ENCODE results near the gene CPVL.

The CPVL gene

DNA sequence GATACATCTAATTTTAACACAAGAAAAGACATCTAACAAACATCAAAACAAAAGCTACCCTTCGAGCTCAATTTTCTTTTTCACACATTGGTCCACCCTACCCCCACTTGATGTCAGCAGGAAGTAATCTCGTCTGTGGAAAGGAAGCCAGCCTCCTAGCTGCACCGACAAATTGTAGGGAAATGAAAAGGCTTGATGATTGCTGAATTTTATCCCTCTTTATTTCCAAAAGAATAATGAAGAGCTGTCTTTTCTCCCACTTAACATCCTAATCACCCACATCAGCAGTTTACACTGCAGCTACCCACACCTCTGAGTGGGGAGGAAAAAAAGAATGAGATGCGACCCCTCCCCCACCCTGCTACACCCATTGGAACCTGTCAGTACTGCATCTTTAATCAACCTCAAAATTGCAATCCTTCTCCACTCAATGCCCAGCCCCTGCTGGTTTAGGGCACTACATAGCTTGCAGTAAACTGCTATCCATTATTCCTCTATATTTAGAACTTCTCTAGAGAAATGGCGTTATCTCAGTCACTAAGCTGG, 10.6 kb upstream of the CPVL start:
- no peak for DNase-seq (ENCODE audit: low read depth in 2 of 2)

DNA sequence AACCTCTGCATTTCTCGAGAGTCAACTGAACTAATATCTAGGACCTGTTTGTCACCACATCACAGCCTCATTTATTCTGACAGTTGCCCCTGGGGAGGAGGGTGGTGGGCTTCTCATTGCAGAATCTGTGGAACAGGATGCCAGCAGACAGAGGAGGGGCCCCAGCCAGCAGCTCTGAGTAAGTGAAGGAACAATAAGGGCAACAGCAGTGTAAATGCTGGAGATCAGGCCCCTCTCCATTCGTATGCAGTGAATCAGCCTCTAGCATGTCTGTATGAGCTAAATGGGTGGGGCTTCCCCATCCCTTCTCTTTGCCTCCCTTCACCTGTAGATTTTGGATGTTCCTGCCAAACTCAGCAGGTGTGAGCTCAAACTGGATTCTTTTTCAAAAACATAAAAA, 7.7 kb upstream of the CPVL start:
- no peak for DNase-seq (ENCODE audit: low read depth in 2 of 2)

DNA sequence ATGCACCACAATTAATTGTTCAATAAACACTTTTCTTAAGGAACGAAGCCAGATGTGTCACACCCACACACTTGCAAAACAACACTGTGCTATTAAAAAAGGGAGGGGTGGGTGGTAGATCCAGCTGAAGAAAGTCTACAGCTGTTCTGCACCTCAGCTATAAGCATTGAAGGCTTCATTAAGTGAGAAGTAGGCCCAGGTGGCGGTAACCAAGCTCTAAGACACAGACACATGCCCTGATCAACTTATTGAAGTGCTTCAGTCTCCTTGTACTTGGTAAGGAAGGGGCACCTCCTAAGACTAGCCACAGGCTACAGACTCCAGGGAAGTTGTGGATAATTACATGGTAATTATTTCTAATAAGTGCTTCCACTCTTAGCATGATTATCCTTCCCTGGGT, 4.5 kb upstream of the CPVL start:
- no peak for DNase-seq (ENCODE audit: low read depth in 2 of 2)

DNA sequence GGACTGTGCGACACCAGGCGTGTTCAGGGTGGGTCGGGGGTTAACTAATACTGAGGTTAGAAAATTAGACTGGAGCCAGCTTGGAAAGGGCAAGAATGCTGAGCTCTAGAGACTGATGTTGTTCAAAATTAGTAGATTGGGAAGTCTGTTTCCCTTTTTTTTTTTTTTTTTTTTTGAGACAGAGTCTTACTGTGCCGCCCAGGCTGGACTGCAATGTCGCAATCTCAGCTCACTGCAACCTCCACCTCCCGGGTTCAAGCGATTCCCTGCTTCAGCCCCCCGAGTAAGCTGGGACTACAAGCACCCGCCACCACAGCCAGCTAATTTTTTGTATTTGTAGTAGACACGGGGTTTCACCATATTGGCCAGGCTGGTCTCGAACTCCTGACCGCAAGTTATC, 2.7 kb upstream of the CPVL start:
- DNase-seq (ENCODE audit: low read depth in 2 of 2), result no peak

DNA sequence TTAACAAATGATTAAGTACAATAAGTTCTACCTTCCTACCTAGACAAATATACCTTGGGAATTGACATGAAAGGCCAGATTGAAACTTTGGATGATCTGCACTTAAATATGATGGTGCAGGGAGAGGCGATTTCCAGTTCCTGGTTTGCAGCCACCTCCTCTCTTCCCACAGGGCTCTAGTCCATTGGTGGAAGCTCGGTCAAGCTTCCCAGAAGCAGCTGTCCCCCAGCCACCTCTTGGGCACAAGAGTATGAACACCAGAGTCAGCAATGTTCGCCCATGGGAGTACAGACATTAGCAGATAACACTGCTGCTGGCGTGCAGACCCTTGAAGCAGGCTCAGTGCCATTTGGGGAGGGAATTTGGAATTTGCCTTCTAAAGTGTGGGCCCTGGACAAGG, 1.5 kb upstream of the CPVL start:
- DNase-seq (ENCODE audit: low read depth in 2 of 2), result no peak

DNA sequence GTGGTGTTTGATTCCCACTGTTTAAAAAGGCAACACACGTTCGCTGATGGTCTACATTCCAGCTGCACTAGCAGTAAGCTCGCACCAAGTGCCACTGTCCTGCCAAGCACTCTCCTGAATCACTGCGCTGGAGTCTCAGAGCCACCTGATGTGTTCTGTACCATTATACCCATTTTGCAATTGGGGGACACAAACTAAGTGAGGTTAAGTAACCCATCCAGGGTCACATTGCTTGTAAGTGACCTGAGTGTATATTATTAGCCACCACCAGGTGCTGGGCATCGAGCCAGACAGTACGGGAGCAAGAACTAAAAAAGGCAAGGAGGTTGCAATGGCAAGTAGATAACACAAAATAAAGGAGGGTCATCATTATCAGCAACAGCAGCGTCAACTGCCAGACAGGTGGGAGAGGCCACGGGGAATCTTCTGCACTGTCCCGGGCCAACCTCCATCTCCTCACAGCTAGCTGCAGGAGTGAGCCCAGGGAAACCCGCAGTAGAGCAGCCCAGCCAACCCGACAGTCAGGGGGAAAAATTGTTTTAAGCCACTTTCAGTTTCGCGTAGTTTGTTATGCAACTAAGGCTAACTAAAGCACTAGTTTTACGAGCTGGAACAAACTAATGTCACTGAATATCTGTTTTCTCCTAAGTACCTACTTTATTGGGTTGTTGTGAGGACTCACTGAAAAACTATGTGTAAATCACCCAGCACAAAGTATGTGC, 712 bp upstream of the CPVL start:
- no peak for DNase-seq (ENCODE audit: low read depth in 2 of 2)

DNA sequence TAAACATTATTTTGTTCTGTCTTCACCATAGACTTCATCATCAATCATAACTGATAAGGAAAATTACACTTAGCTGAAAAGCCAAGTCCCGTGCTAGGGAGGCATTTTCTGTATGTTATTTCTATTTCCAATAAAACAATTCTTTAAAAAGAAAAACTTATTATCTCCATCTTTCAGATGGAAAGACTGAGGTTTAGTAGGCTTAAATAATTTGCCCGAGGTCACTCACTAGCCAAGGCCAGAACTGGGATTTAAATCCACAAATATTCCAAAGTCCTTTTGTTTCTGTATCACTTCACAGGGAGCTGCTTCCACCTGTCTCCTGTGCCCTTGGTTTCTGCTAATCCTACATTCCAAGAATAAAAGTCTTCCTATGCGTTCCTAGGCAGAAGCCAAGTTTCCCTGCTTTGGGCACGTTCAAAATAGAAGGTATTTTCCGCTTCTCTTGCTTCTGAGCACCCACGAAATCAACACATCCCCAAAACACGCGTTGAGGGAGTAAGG, 732 bp downstream of the CPVL start:
- no peak for DNase-seq (ENCODE audit: low read depth in 2 of 2)

DNA sequence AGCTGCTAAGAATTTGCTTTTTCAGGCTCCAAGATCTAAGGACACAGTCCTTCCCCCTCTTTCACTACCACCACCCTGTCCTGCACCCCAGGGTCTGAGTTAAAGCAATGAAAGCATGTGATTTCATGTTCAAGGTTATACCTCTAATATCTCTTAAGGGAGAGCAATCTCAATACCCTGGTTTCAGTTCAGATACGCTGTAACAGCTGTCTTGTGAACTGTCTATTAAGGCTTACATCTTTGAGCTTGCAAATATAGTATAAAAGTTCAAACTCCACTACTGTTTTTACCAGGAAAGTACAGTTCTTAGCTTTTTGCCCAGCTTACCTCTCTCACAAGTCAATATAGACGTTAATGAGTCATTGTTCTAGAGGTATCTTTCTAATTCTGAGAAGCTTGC, 2.6 kb downstream of the CPVL start:
- DNase-seq (ENCODE audit: low read depth in 2 of 2), result no peak

DNA sequence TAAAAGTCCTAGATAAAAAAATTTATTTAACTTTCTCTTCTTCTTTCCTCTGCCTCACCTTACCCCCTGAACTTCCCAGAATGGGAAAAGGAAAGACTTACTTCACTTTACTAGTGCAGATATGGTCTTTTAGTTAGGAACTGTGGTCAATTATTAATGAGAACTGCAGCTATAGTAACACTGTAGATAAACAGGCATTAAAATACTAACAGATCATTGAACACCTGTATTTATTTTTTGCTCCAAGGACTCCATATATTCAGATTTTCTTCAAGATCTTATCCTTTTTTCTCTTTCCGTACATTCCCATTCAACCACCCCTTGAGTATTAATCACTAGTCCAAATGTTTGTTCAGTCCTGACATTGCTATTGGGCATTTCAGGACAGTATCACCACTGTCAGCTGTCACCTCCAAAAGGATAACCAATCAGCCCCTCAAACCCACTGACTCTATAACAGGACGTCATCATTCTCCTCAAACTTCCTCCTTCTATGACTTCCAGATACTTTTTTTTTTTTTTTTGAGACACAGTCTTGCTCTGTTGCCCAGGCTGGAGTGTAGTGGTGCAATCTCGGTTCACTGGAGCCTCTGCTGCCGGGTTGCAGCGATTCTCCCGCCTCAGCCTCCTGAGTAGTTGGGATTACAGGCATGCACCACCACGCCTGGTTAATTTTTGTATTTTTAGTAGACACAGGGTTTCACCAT, 4.2 kb downstream of the CPVL start:
- DNase-seq (ENCODE audit: low read depth in 2 of 2), result no peak

DNA sequence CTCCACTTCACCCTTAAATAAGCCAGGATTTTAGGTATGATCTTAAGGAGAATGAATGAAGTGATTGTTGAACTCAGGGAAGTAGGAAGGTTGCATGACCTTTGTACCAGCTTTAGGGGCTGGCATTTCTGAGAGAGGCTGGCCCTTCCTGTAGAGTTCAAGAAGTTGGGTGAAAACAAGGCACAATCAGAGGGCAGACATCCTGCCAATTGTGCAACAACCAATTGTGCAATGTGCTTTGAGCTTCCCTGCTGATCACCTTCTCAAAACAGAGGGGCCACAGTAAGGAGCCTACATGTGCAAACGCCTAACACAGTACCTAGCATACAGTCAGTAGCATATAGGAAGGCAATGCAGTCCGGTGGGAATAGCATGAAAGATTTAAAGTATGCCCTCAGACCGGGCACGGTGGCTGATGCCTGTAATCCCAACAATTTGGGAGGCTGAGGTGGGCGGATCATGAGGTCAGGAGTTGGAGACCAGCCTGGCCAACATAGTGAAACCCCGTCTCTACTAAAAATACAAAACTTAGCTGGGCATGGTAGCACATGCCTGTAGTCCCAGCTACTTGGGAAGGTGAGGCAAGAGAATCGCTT, 5.4 kb downstream of the CPVL start:
- no peak for DNase-seq (ENCODE audit: low read depth in 2 of 2)

DNA sequence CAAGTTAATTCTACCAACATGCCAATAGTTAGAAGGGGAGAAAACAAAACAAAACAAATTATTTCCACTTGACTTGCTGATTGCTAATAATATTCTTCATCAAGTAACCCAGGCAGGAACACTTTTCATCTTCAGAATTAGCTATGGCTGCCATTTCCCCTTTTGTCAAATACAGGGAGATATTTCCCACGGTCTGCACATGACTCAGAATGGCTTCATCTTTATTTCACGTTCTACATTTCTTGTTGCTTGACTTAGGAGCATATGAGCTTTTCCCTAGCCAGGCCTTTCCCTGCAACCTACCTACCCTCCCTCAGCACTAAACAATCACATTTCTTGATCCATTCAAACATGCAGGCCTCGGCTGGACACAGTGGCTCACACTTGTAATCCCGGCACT, 6.5 kb downstream of the CPVL start:
- no peak for DNase-seq (ENCODE audit: low read depth in 2 of 2)

DNA sequence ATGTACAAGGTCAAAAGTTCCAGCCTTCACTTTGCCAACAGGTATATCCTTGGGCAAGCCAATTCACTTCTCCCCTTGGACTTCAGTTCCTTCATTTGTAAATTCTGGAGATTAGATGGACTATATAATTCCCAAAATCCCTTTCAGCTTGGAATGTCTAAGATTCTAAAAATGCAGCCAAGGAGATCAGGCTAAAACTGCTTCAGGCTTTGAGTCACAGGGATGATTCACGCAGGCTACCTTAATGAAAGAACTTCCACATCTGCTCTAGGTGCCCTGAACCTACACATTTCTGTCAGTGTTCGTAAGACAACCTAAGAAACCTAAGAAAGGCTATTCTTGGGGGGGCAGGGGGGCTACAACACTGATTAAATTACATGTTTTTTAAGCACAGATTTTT, 7.1 kb downstream of the CPVL start:
- DNase-seq (ENCODE audit: low read depth in 2 of 2), result no peak

DNA sequence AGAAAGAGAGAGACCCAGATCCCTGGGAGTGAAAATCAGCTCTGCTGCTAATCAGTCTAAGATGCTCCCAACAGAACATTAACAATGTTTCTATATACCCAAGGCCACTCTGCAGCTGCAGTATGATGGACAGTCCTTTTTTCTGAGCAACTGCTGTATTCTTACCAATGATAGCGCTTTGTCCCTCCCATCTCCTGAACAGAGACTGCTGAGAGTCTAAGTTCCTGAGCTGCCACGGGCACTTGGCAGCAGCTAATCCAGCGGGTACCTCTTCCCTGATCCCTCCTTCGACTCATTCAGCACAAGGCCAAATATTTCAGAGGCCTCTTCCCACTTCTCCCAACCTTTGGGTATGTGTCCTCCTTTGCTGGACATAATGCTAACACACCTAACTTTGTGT, 7.7 kb downstream of the CPVL start:
- no peak for DNase-seq (ENCODE audit: low read depth in 2 of 2)

DNA sequence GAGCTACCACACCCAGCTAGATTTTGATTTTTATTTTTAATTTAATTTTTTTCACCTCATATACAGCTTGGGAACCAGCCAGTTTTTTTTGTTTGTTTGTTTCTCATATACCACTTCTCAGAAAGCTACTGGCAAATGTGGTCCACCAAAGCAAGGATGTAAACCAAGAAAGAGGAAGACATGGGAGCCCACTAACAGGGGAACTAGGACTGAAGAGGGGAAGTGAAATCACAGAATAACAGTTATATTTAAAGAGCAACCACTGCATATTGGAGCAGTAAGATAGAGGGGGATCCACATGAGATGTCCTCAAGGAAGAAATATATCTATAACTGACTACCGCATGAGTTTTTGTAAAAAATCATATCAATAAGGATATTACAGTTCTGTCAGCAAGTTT, 10.5 kb downstream of the CPVL start:
- no peak for DNase-seq (ENCODE audit: low read depth in 2 of 2)

DNA sequence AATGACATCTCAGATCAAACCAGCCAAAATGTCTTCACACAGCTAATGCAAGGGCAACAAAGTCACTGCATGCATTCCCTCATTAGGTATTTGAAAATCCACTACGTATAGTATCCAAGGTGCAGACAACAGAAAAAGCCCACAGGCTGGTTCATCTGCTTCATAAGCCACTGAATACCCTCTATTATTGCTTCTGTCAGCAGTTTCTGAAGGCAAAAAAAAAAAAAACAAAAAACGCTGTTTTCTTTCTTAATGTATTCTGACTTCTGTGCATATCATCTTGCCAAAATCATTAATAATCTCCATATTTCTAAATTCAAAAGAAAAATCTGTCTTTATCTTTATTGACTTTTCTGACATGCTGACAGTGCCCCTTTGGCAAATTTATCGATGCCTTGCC, 13.4 kb downstream of the CPVL start:
- DNase-seq (ENCODE audit: low read depth in 2 of 2), result no peak

DNA sequence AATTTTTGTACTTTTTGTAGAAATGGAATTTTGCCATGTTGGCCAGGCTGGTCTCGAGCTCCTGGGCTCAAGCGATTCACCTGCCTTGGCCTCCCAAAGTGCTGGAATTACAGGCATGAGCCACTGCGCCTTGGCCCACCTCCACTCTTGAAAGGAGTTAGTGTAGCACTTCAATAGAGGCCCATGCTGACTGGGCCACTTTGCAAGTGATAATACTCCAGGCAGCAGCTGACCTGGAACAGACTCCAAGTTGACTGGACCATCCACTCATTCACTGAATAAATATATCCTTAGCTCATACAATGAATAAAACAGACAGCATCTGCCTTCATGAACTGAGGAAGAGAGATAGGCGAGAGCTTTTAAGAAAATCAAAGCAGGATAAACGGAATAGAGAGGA, 14.7 kb downstream of the CPVL start:
- DNase-seq (ENCODE audit: low read depth in 2 of 2), result no peak

DNA sequence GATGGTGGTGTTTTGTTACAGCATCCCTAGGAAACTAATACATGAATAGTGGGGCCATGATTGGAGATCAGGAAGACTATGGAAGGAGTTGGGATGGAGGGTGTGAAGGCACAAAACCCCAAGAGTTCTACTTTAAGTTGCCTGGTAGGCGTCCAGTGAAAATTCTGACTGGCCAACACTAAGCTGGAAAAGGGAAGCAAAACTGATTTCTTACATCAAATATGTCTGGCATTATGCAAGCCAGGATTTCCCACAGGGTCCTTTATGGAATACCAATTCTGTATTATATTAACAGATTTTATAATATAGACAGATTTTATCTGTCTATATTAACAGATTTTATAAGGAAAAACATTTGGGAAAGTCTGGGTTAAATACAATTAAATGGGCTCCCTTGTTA, 16.2 kb downstream of the CPVL start:
- DNase-seq (ENCODE audit: low read depth in 2 of 2), result no peak

DNA sequence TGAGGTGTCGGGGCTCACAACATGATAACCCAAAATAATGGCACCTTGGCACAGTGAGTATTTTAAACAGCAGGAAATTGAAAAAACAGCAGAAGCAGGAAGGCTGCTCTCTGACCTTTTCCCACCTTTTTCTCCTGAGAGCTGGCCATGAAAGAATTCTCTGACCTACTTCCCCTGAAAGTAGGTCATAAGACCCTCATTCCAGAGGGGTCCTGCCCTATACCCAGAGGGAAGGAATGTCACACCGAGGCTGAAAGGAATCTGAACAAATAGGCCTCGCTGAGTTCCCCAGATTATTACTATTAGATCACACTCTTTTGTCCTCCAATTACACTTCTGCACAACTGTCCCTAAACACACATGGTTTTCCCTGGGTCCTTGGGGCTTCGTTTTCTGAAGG, 18.8 kb downstream of the CPVL start:
- DNase-seq (ENCODE audit: low read depth in 2 of 2), result no peak

DNA sequence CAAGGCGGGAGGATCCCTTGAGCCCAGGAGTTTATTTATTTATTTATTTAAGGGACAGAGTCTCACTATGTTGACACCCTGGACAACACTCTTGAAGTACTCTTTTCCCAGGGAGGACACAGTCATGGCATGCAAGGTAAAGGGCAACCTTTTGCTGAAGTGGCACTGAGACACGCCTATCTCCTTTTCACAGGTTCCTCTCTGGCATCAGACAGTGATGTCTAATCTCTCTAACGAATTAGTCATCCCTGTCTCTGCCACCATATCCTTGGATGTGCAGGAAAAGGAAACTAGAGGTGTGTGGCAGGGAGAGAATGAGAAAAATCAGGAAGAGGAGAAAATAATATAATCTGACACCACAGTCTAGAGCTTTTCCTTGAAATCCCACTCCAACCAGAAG, 19.5 kb downstream of the CPVL start:
- DNase-seq (ENCODE audit: low read depth in 2 of 2), result no peak

DNA sequence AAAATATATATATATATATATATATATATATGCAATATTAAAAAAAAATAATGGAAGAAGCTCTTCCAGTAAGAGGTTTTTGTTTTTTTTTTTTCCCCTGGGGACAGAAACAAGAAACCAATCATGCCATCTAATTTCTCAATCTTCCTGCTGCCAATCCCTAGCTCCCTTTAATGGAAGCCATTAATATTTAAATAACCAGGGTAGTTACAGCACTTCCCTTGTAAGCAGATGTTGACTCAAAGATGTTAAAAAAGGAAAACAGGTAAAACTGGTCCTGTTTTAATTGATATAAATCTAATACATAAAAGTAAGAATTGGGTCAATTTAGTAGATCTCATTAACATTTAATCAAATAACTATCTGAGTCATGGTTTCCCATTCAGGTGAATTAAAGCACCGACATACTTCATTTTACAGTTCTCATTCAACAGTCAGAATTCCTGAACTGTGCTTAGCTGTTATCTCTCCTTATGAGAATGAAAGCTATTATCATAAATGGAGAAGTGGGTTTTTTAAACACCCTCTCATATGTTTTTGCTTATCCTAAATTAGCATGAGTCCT, 22.6 kb downstream of the CPVL start:
- DNase-seq (ENCODE audit: low read depth in 2 of 2), result no peak

DNA sequence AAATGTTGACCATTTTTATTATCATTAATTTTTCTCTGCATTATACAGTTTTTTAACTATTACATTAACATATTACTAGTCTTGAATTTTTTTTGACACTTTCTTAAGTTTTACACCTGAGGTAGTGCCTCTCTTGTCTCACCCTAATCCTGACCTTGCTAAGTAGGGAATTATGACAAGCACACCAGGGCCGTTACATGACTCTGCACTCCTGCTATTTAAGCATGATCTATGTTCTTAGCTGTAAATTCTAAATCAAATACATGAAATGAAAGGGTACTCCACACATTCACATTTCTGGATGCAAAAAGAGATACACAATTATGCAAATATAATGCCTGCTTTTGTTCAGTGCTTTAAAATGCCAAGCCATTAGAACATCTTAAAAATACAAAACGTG, 23.6 kb downstream of the CPVL start:
- DNase-seq (ENCODE audit: low read depth in 2 of 2), result no peak

DNA sequence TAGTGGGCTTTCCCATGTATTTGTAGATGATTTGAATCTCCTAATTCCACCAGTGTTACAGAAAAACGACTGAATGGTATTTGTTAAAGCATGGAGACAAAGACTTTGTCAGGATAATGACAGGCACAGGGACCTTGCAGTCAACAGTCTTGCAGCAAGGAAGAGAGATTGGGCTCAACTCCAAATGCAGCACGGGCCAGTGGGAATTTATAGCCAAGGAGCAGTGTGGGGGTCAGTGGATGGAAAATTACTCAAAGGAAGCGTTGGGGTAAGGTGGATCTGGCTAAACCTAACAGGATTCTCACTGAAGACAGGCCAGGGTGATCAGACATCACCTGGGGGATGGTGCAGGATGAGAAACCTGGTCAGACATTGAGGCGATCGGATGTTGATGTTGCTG, 24.3 kb downstream of the CPVL start:
- no peak for DNase-seq (ENCODE audit: low read depth in 2 of 2)

DNA sequence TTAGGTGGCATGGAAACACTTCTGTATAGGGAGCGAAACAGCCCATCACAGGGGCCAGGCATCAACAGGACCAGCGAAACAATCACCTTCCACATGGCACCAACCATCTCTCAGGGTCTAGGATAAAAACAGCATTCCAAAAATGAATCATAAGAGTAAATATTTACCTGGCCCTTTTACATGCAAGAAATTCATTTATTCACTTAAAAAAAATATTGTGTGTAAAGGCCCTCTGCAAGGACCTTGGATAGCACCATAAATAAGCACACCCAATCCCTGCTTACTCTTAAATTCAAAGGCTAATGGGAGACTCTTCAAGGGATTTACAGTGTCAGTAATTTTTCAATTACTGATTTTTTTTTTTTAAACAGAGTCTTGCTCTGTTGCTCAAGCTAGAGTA, 25.4 kb downstream of the CPVL start:
- DNase-seq (ENCODE audit: low read depth in 2 of 2), result no peak

Data from activated CD4-positive, alpha-beta T cell treated with anti-CD3 and anti-CD28 coated beads for 24 hours (primary cell).